Inferior parietal cortex (tissue), 1 donor: ENCODE data around the gene SELENON.
A peak's percentile ranks its signal among the peaks of the same experiment; 100 is the strongest.

Source experiments
- DNase-seq: peaks from one replicate; pipeline ENCODE4 v3.0.0-alpha.2; 2016; ENCODE audit errors: extremely low spot score

Gene SELENON

DNA sequence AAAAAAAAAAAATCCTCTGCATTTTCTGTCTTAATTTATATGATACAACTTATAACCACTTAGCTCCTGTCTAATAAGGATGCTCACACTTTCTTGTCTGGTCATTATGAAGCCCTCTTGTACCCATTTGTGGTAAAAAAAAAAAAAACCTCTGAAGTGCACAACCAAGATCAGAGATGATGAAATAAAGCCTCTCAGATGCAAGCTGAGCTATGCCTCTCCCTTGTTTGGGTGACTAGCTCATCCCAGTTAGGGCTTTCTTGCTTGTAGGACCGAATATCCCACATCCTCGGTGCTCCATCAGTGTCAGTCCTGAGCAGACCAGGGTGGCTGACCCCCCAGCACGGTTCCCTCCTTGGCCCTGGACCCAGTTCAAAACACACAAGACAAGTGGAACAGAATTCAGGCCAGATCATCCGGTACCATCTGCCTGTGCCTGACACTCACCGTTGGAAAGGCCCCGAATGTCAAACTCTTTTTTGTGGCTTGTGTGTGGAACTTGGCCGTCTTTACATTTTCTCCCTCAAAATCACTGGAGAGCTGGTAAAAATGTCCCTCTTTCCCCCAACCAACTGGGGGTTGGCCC, 6.3 kb upstream of the SELENON start:
- no peak for DNase-seq

GRCh38 chr1:25794325-25794724, 5.7 kb upstream of the SELENON start:
- DNase-seq = no peak

- no peak for DNase-seq
Measured at GRCh38 chr1:25795211-25795610, 4.8 kb upstream of the SELENON start.

DNA sequence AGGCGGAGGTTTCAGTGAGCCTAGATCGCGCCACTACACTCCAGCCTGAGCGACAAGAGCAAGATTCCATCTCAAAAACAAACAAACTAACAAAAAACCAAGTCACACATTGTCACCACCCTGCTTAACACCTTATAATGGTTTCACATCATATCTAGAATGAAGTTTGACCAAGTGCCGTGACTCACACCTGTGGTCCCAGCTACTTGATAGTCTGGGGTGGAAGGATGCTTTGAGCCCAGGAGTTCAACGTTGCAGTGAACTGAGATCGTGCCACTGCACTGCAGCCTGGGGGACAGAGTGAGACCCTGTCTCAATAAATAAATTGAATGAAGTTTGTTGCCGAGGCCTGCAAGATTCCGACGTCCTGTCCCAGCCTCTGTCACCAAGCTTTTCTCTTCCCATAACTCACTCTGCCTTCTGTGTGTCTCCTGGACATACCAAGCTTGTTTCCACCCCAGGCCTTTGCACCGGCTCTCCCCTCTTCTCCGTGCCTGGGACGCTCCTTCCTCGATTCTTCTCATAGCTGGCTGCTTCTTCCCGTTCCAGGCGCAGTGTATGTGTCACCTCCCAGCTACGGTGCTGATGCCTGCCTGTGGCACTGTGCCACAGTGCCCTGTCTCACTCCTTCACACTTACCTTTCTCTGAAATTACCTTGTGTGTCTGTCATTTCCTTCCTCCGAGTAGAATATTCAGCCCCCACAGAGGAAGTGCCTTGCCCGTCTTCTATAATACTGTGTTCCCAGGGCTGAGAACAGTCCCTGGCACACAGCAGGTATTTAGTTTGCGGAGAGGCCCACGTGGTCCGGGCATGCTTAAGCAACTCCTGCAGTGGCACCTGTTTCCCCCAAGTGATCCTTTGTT, 3.8 kb upstream of the SELENON start:
- DNase-seq = no peak

DNA sequence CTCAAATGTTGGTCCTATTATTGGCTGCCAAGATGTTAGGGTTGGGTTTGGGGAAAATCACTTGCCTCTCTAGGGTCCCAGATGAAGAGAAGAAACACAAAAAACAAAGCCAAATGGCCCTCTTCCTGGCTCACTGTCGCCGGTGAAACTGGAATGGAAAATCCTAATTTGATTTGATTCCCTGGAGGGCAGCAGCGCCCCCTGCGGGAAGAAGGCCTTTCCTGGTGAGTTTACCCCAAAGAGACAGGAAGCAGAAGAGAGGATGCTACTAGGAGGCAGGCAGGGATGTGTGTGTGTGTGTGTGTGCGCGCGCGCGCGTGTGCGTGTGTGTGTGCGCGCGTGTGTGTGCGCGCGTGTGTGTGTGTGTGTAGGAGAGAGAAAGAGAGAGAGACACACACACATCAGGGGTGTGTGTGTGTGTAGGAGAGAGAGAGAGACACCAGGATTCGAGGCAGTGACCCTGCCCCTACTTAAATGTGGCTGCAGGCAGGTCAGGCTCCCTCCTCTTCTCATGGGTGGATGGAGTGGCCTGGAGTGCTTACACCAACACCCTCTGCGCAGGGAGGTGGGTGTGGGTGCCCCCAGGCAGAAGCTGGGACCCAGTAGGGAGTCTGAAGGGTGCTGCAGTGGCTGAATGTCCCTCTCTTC, 3.1 kb upstream of the SELENON start:
- peak; percentile 90 for DNase-seq

GRCh38 chr1:25797939-25798338, 2.1 kb upstream of the SELENON start:
- DNase-seq = no peak

GRCh38 chr1:25798666-25799351, 1.2 kb upstream of the SELENON start:
- DNase-seq = no peak

- DNase-seq = no peak
Measured at GRCh38 chr1:25799352-25799934, 550 bp upstream of the SELENON start.

- no peak for DNase-seq
Measured at GRCh38 chr1:25800703-25801377, 847 bp downstream of the SELENON start.

- DNase-seq = no peak
Measured at GRCh38 chr1:25802915-25803314, 2.9 kb downstream of the SELENON start.

DNA sequence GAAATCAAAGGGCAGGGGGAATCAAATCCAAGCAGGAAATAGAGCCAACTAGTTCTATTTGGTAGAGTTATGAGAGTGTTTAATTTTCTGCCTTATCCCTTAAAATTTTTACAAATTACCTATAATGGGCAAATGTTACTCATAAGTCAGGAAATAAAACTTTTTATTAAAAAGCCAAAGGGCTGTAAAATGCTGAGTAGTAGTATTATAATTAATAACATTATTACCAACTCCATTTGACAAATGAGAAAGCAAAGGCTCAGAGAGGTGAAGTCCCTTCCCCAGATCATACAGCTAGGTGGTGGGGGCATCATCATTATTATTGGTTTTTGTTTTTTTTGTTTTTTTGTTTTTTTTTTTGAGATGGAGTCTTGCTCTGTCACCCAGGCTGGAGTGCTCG, 3.4 kb downstream of the SELENON start:
- no peak for DNase-seq

- DNase-seq = no peak
Measured at GRCh38 chr1:25804244-25804963, 4.4 kb downstream of the SELENON start.

DNA sequence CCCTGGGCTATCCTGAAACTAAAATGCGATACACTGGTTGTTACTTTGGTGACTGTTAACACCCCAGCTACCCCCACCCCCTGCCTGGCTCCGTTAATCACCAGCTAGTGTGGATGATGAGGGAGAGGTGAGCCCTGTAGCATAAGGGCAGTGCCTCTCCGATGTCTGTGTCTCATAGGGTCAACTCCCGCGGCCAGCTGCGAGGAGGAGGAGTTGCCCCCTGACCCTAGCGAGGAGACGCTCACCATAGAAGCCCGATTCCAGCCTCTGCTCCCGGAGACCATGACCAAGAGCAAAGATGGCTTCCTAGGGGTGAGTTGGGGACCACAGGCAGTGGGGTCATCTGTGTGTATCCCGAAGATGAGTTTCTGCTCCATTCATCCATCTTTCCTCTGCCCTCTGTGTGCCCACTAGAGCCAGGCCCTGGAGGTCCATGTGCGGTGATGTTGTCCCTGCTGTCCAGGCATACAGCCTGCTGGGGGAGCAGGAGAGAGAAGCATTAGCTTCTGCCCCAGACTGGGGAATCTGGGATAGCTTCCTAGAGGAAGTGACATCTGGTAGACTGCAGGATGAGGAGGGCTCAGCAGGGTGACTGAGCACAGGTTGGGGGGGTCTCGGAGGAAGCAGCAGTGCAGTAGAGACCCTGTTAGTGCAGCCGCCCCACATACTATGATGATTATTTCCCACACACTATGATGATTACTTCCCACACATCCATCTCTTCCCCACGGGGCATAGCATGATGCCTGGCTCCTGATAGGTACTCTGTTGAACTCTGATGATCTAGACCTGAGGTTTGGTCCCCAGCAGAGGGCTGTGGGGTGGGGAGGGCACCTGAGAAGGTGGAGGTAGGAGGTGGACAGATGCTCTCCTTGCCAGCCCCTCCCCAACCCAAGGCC, 5.2 kb downstream of the SELENON start:
- DNase-seq = no peak

DNA sequence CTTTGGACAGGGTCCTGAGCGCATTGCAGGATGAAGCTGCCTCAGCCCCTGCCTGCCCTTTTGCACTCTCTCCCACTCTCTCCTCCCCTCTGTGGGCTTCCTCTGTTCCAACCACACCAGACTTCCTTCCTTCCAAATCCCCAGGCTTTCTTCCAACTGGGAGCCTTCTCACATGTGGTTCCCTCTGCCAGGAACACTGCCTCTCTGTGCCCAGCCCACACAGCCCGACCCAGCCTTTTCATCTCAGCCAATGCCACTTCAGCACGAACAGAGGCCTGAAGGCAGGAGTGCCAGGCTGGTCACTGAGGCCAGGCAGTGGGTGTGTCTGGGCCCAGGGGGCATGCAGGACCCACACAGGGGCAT, 5.9 kb downstream of the SELENON start:
- DNase-seq = peak; percentile 57

- DNase-seq = no peak
Measured at GRCh38 chr1:25806418-25806817, 6.4 kb downstream of the SELENON start.

DNA sequence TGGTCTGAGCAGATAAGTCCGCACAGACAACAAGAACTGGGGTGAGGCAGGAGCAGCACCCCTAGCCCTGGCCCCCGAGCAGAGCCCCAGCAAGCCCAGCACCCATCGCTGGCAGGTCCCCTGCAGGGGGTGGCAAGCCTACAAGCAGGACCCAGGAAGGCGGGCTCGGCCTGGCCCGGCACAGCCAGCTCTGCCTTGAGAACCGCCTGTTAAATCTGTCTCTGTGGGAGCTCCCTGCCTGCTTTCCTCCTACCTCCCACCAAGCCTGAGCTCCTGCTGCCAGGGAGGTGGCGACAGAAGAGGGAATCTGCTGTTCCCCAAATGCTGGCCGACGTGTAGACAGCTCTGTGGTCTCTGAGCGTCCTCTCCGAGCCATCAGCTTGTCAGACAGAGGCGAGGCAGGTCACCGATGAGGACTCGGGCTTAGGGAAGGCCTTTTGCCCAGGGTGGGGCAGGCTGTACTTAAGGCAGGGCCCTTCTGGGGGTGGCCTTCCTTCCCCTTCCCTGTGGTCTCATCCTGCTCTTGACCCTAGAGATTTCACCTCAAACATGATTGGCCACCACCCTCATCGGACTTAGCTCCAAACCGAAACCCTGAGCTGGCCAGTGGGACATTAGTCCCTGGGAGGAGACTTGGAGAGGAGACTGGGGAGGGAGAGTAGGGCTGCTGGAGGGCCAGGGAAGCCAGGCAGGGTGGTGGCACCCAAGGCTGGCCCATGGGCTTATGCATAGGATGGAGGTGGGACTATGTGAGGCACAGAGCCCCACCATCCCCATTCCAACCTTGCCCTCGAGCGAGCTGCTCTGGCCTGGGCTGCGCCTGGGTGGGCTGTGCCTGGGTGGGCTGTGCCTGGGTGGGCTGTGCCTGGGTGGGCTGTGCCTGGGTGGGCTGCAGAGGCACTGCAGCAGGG, 7.7 kb downstream of the SELENON start:
- DNase-seq = no peak

GRCh38 chr1:25808481-25809244, 8.7 kb downstream of the SELENON start:
- DNase-seq = no peak
